Tibial nerve (tissue), 4 donors: ENCODE measurements around the gene DTYMK. TPM values are rescaled to one million over a fixed set of nuclear protein-coding genes. Genes with fewer than 3 reads are reported as not detected.

Experiments
- DNase-seq, 2 donors: peaks; one replicate each; pipeline ENCODE4 v3.0.0-alpha.2; 2019; ENCODE audit warnings: low spot score in 2 of 2
- H3K27ac ChIP-seq, 4 donors: fragments of 200-600 bp; sonication (generic) in 3 of 4; one replicate each; pipeline ENCODE4 v1.5.1; 2017 to 2019; ENCODE audit warnings: mild to moderate bottlenecking in 1 of 4
- H3K27me3 ChIP-seq, 2 donors: fragments of 200-600 bp; sonication (generic) in 1 of 2; one replicate each; pipeline versions ENCODE4 v1.5.1 to v1.6.0; 2017 to 2019
- H3K36me3 ChIP-seq, 3 donors: fragments of 200-600 bp; sonication (generic); one replicate each; pipeline ENCODE4 v1.5.1; 2018 to 2019
- H3K4me1 ChIP-seq, 4 donors: fragments of 200-600 bp; sonication (generic) in 3 of 4; one replicate each; pipeline ENCODE4 v1.5.1; 2017 to 2019
- H3K4me3 ChIP-seq, 4 donors: fragments of 200-600 bp; sonication (generic) in 3 of 4; one replicate each; pipeline ENCODE4 v1.5.1; 2017 to 2019; ENCODE audit warnings: mild to moderate bottlenecking in 1 of 4, moderate library complexity in 1 of 4
- H3K9me3 ChIP-seq, 4 donors: fragments of 200-600 bp; sonication (generic) in 3 of 4; one replicate each; pipeline ENCODE4 v1.5.1; 2017 to 2019
- CTCF ChIP-seq, 5 experiments: fragments of 200-600 bp in 3 of 5; fragments of 450-650 bp in 2 of 5; sonication (generic) in 3 of 5; IDR thresholded peaks; one replicate each; pipeline ENCODE4 v1.5.1; 2016 to 2019; ENCODE audit warnings: antibody characterized with exemption in 5 of 5, mild to moderate bottlenecking in 3 of 5, moderate library complexity in 2 of 5
- EP300 ChIP-seq, 2 donors: sonication (generic); formaldehyde crosslinking; IDR thresholded peaks; one replicate each; pipeline ENCODE4 v1.6.1; 2017; ENCODE audit warnings: antibody characterized with exemption in 2 of 2, mild to moderate bottlenecking in 1 of 2
- POLR2A ChIP-seq, 2 donors: fragments of 450-650 bp; IDR thresholded peaks; one replicate each; pipeline ENCODE4 v1.6.1; 2017; ENCODE audit warnings: antibody characterized with exemption in 2 of 2, mild to moderate bottlenecking in 2 of 2, moderate library complexity in 2 of 2
- whole genome bisulfite sequencing, 2 donors: methylation state at CpG; one replicate each; pipeline ENCODE4 v1.1.5; 2018; 5-methylcytosine and 5-hydroxymethylcytosine counted together
- total RNA-seq, 4 donors: library from RNA; depleted of rRNA; stranded (reverse); fragments of >200 nt; gene quantifications; one replicate each; pipeline ENCODE4 v1.1.0, GENCODE V29; 2016

The DTYMK gene
- total RNA-seq, 4 donors from 2014 or later: 20.5 to 35.4 (median 21.3) TPM

GRCh38 chr2:241728627-241729026 is 42.0 kb upstream of the DTYMK start:
- DNase-seq: no peak
- Histone ChIP-seq H3K27me3 (no peaks in the 10 kb centered on the region), H3K4me1 (peaks cover 0 to 6% (median 0%) of the 10 kb centered on the region in 4 donors), H3K27ac (peak overlapping the region in 3 of 4 donors; percentile 3 to 56 (median 9)), H3K9me3 (no peaks in the 10 kb centered on the region), H3K4me3 (no peak overlapping the region), H3K36me3 (peaks cover 0 to 40% (median under 1%) of the 10 kb centered on the region in 3 donors)
- no peak for TF ChIP-seq POLR2A (IDR thresholded peaks at IDR 0.05)
- no peak for TF ChIP-seq CTCF (IDR thresholded peaks at IDR 0.05)
- no peak for TF ChIP-seq EP300 (IDR thresholded peaks at IDR 0.05)
- WGBS, 2 donors: 59 to 82% methylated on average over 15 to 17 of the region's 19 CpGs

- Histone ChIP-seq H3K27me3 (no peaks in the 10 kb centered on the region), H3K27ac (peak overlapping the region in 3 of 4 donors; percentile 3 to 56 (median 9)), H3K36me3 (peaks cover 2 to 46% (median 6%) of the 10 kb centered on the region in 3 donors), H3K9me3 (no peaks in the 10 kb centered on the region), H3K4me3 (no peak overlapping the region), H3K4me1 (peaks cover 0 to under 1% (median 0%) of the 10 kb centered on the region in 4 donors)
- 65 to 72% methylated on average over 8 of the region's 8 CpGs for WGBS, 2 donors
- TF ChIP-seq POLR2A (IDR thresholded peaks at IDR 0.05): no peak
- TF ChIP-seq CTCF (IDR thresholded peaks at IDR 0.05): no peak
- no peak for DNase-seq
Observed at GRCh38 chr2:241728000-241728399, 41.4 kb upstream of the DTYMK start.

GRCh38 chr2:241726459-241726858 is 39.8 kb upstream of the DTYMK start:
- no peaks in the 10 kb centered on the region for H3K27me3 ChIP-seq
- H3K27ac ChIP-seq: no peak overlapping the region
- WGBS, 2 donors: 95 to 97% methylated on average over 15 to 16 of the region's 16 CpGs
- TF ChIP-seq POLR2A (IDR thresholded peaks at IDR 0.05) (no peak), EP300 (IDR thresholded peaks at IDR 0.05) (no peak)
- H3K9me3 ChIP-seq: no peaks in the 10 kb centered on the region
- no peak for DNase-seq
- no peak overlapping the region for H3K4me3 ChIP-seq
- peaks cover 3 to 62% (median 10%) of the 10 kb centered on the region in 3 donors for H3K36me3 ChIP-seq
- no peaks in the 10 kb centered on the region for H3K4me1 ChIP-seq

- no peaks in the 10 kb centered on the region for H3K27me3 ChIP-seq
- WGBS, 2 donors: 95% methylated on average over 76 of the region's 76 CpGs
- H3K9me3 ChIP-seq: no peaks in the 10 kb centered on the region
- DNase-seq: no peak
- H3K27ac ChIP-seq: no peak overlapping the region
- H3K4me1 ChIP-seq: no peaks in the 10 kb centered on the region
- TF ChIP-seq CTCF (IDR thresholded peaks at IDR 0.05): no peak
- TF ChIP-seq POLR2A (IDR thresholded peaks at IDR 0.05): no peak
- no peak for TF ChIP-seq EP300 (IDR thresholded peaks at IDR 0.05)
- no peak overlapping the region for H3K4me3 ChIP-seq
- peaks cover 3 to 74% (median 17%) of the 10 kb centered on the region in 3 donors for H3K36me3 ChIP-seq
Observed at GRCh38 chr2:241724975-241725870, 38.6 kb upstream of the DTYMK start.

- H3K9me3 ChIP-seq: no peaks in the 10 kb centered on the region
- no peak for DNase-seq
- WGBS, 2 donors: 94 to 97% methylated on average over 37 to 41 of the region's 41 CpGs
- no peak overlapping the region for H3K27ac ChIP-seq
- peaks cover 3 to 82% (median 24%) of the 10 kb centered on the region in 3 donors for H3K36me3 ChIP-seq
- TF ChIP-seq POLR2A (IDR thresholded peaks at IDR 0.05) (no peak), EP300 (IDR thresholded peaks at IDR 0.05) (no peak), CTCF (IDR thresholded peaks at IDR 0.05) (no peak)
- no peak overlapping the region for H3K4me3 ChIP-seq
- no peaks in the 10 kb centered on the region for H3K4me1 ChIP-seq
- no peaks in the 10 kb centered on the region for H3K27me3 ChIP-seq
Observed at GRCh38 chr2:241724259-241724974, 37.8 kb upstream of the DTYMK start.
